OCI-LY7 (cell line): ENCODE data around the gene AXIN1. TPM values are rescaled to one million over a fixed set of nuclear protein-coding genes. Genes with fewer than 3 reads are reported as not detected.

Source experiments
- BruUV-seq: library from RNA; stranded (reverse); fragments of 400-500 nt; replicated peaks from 2 replicates; lab custom pipeline; 2021; lab: Mats Ljungman, UMichigan
- CTCF ChIA-PET: fragments of 300-600 bp; sonication (Branson Sonifier 250); formaldehyde crosslinking; loops from one replicate; lab custom pipeline; 2022; ENCODE audit warnings: antibody characterized with exemption; ENCODE audit not compliant: unreplicated experiment; lab: Charles Lee
- POLR2A ChIA-PET: fragments of 300-600 bp; sonication (Branson Sonifier 250); formaldehyde crosslinking; loops from one replicate; lab custom pipeline; 2022; ENCODE audit warnings: antibody characterized with exemption; lab: Charles Lee
- DNase-seq: peaks from one replicate; pipeline ENCODE4 v3.0.0-alpha.2; 2015; ENCODE audit warnings: low spot score
- H2AFZ ChIP-seq: fragments of 200-600 bp; sonication (generic), shearing (Covaris generic); 2 replicates; pipeline ENCODE4 v1.6.1; 2014; ENCODE audit warnings: mild to moderate bottlenecking, antibody characterized with exemption, low read length, moderate library complexity
- H3K27ac ChIP-seq: fragments of 200-600 bp; sonication (generic); 2 replicates; pipeline ENCODE4 v1.5.1; 2014; ENCODE audit warnings: mixed run types, low read depth, mild to moderate bottlenecking, moderate library complexity, low read length, inconsistent platforms; ENCODE audit not compliant: poor library complexity, severe bottlenecking
- H3K36me3 ChIP-seq: fragments of 200-600 bp; sonication (generic); 2 replicates; pipeline ENCODE4 v1.6.1; 2014; ENCODE audit warnings: mild to moderate bottlenecking, antibody characterized with exemption, low read length, moderate library complexity, mixed read lengths; ENCODE audit not compliant: insufficient read depth
- H3K4me1 ChIP-seq: fragments of 200-600 bp; sonication (generic); 2 replicates; pipeline ENCODE4 v1.5.1; 2014; ENCODE audit warnings: mild to moderate bottlenecking, low read length; ENCODE audit not compliant: insufficient read depth, poor library complexity, severe bottlenecking
- H3K4me2 ChIP-seq: fragments of 200-600 bp; sonication (generic); 2 replicates; pipeline ENCODE4 v1.6.1; 2014; ENCODE audit warnings: mild to moderate bottlenecking, low read length
- H3K4me3 ChIP-seq: fragments of 200-600 bp; sonication (generic); 2 replicates; pipeline ENCODE4 v1.5.1; 2014; ENCODE audit warnings: mild to moderate bottlenecking, low read depth, low read length; ENCODE audit not compliant: poor library complexity, severe bottlenecking
- H3K79me2 ChIP-seq: fragments of 200-600 bp; sonication (generic); 2 replicates; pipeline ENCODE4 v1.6.1; 2016; ENCODE audit warnings: low read depth, mild to moderate bottlenecking, low read length, moderate library complexity, mixed read lengths; ENCODE audit not compliant: insufficient read depth
- H3K9me2 ChIP-seq: fragments of 200-600 bp; sonication (generic); 2 replicates; pipeline ENCODE4 v1.6.1; 2016; ENCODE audit warnings: mild to moderate bottlenecking, low read length, mixed read lengths; ENCODE audit not compliant: insufficient read depth
- H3K9me3 ChIP-seq: fragments of 200-600 bp; sonication (generic); 2 replicates; pipeline ENCODE4 v1.6.1; 2014; ENCODE audit warnings: mild to moderate bottlenecking, mixed run types, low read length, mixed read lengths
- H4K20me1 ChIP-seq: fragments of 200-600 bp; sonication (generic); 2 replicates; pipeline ENCODE4 v1.6.1; 2014; ENCODE audit warnings: mild to moderate bottlenecking, antibody characterized with exemption, low read length, moderate library complexity, mixed read lengths; ENCODE audit not compliant: insufficient read depth
- CTCF ChIP-seq: fragments of 200-600 bp; sonication (generic); conservative IDR thresholded peaks from 2 replicates; pipeline ENCODE4 v1.5.1; 2014; ENCODE audit warnings: mild to moderate bottlenecking, antibody characterized with exemption, low read length, moderate library complexity, mixed read lengths
- EZH2phosphoT487 ChIP-seq: fragments of 200-600 bp; sonication (generic); IDR thresholded peaks from 2 replicates; pipeline ENCODE4 v1.6.1; 2018; ENCODE audit warnings: low read depth, borderline replicate concordance, mild to moderate bottlenecking, mixed run types, antibody characterized with exemption, low read length, moderate library complexity, mixed read lengths
- intact Hi-C: fragments of 100-400 bp; cut with micrococcal nuclease; formaldehyde crosslinking; loops from one replicate; pipeline ENCODE4 v1.10.0; 2022; ENCODE audit not compliant: unreplicated experiment
- total RNA-seq, 2 experiments: library from RNA; depleted of rRNA in 1 of 2; stranded (reverse); fragments of >200 nt in 1 of 2; shearing (Covaris generic) in 1 of 2; gene quantifications; 2 replicates each; pipeline ENCODE4 v1.2.3, GENCODE V29; 2014 to 2022

AXIN1 gene
- total RNA-seq, 2 experiments from 2014 or later: 29.0 to 30.3 TPM

- Histone ChIP-seq H3K4me2 (no peak overlapping the region), H3K36me3 (peaks cover 36% of the 10 kb centered on the region), H3K79me2 (peaks cover 22% of the 10 kb centered on the region; the same call in 1 of the 2 replicates), H3K4me1 (peaks cover 16% of the 10 kb centered on the region), H4K20me1 (0 out of 2 replicates have a peak, but pooled peaks cover 6% of the 10 kb centered on the region), H3K9me3 (no peaks in the 10 kb centered on the region), H3K27ac (no peak overlapping the region), H3K4me3 (no peak overlapping the region), H2AFZ (no peak overlapping the region), H3K9me2 (no peaks in the 10 kb centered on the region)
- DNase-seq: no peak
- POLR2A ChIA-PET: interaction anchor here (0.6 kb wide), 1 partner anchor 48 kb away, joined by 3 read pairs; no protein-coding TSS in a partner anchor
- no TSS peak for BruUV-seq
- intact Hi-C loops: no loop called here
- no peak for TF ChIP-seq EZH2phosphoT487
- no peak for TF ChIP-seq CTCF
- CTCF ChIA-PET: no interaction called here
Measured at GRCh38 chr16:347203-347602, 5.3 kb downstream of the AXIN1 start.

- Histone ChIP-seq H3K27ac (no peak overlapping the region), H3K4me1 (peaks cover 16% of the 10 kb centered on the region), H2AFZ (no peak overlapping the region), H3K9me3 (no peaks in the 10 kb centered on the region), H3K36me3 (peaks cover 36% of the 10 kb centered on the region), H3K4me3 (no peak overlapping the region), H3K79me2 (peaks cover 19% of the 10 kb centered on the region; the same call in 1 of the 2 replicates), H3K9me2 (no peaks in the 10 kb centered on the region), H3K4me2 (no peak overlapping the region), H4K20me1 (0 out of 2 replicates have a peak, but pooled peaks cover 6% of the 10 kb centered on the region)
- BruUV-seq: no TSS peak
- CTCF ChIA-PET: no interaction called here
- DNase-seq: no peak
- POLR2A ChIA-PET: interaction anchor here (0.6 kb wide), 1 partner anchor 46 kb away, joined by 3 read pairs; no protein-coding TSS in a partner anchor
- intact Hi-C loops: no loop called here
- TF ChIP-seq CTCF: no peak
- no peak for TF ChIP-seq EZH2phosphoT487
Measured at GRCh38 chr16:346587-346986, 5.9 kb downstream of the AXIN1 start.

- H3K9me3 ChIP-seq: no peaks in the 10 kb centered on the region
- no peak for TF ChIP-seq CTCF
- POLR2A ChIA-PET: interaction anchor here (0.6 kb wide), 1 partner anchor 112 kb away, joined by 6 read pairs; no protein-coding TSS in a partner anchor
- H2AFZ ChIP-seq: no peak overlapping the region
- intact Hi-C loops: no loop called here
- no peak overlapping the region for H3K4me2 ChIP-seq
- 0 out of 2 replicates have a peak, but pooled peaks cover 6% of the 10 kb centered on the region for H4K20me1 ChIP-seq
- H3K4me3 ChIP-seq: no peak overlapping the region
- peaks cover 11% of the 10 kb centered on the region for H3K4me1 ChIP-seq
- peaks cover 13% of the 10 kb centered on the region; the same call in 1 of the 2 replicates for H3K79me2 ChIP-seq
- H3K36me3 ChIP-seq: peaks cover 36% of the 10 kb centered on the region
- H3K27ac ChIP-seq: no peak overlapping the region
- CTCF ChIA-PET: no interaction called here
- no peak for DNase-seq
- BruUV-seq: no TSS peak
- H3K9me2 ChIP-seq: no peaks in the 10 kb centered on the region
Measured at GRCh38 chr16:345772-346171, 6.8 kb downstream of the AXIN1 start.
